NCI-H460 (cell line): Measurements from ENCODE around the gene GPRASP1. TPM values are rescaled to one million over a fixed set of nuclear protein-coding genes. Genes with fewer than 3 reads are reported as not detected.
"Not testable (repeated sequence)": the region's sequence is repeated elsewhere in the genome, so short reads cannot be mapped to it uniquely, and the experiment has no call there.

Experiments used
- DNase-seq: peaks from one replicate; pipeline ENCODE4 v3.0.0-alpha.2; 2016; ENCODE audit warnings: low read depth; ENCODE audit errors: extremely low read depth
- polyA plus RNA-seq: library from polyadenylated mRNA; depleted of rRNA; stranded (reverse); fragments of >200 nt; gene quantifications from 2 replicates; pipeline ENCODE4 v1.2.3, GENCODE V29; 2014; cell fraction: nucleus; rRNA removed
- total RNA-seq: library from RNA; depleted of rRNA; stranded (reverse); fragments of >200 nt; shearing (Covaris generic); gene quantifications from 2 replicates; pipeline ENCODE4 v1.2.3, GENCODE V29; 2014; rRNA removed

The GPRASP1 gene, protein sequence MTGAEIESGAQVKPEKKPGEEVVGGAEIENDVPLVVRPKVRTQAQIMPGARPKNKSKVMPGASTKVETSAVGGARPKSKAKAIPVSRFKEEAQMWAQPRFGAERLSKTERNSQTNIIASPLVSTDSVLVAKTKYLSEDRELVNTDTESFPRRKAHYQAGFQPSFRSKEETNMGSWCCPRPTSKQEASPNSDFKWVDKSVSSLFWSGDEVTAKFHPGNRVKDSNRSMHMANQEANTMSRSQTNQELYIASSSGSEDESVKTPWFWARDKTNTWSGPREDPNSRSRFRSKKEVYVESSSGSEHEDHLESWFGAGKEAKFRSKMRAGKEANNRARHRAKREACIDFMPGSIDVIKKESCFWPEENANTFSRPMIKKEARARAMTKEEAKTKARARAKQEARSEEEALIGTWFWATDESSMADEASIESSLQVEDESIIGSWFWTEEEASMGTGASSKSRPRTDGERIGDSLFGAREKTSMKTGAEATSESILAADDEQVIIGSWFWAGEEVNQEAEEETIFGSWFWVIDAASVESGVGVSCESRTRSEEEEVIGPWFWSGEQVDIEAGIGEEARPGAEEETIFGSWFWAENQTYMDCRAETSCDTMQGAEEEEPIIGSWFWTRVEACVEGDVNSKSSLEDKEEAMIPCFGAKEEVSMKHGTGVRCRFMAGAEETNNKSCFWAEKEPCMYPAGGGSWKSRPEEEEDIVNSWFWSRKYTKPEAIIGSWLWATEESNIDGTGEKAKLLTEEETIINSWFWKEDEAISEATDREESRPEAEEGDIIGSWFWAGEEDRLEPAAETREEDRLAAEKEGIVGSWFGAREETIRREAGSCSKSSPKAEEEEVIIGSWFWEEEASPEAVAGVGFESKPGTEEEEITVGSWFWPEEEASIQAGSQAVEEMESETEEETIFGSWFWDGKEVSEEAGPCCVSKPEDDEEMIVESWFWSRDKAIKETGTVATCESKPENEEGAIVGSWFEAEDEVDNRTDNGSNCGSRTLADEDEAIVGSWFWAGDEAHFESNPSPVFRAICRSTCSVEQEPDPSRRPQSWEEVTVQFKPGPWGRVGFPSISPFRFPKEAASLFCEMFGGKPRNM (N-terminal part only)
- 0.94 and 2.2 TPM in 2 replicates for total RNA-seq
- polyA plus RNA-seq, result 1.7 and 3.2 TPM in 2 replicates

DNA sequence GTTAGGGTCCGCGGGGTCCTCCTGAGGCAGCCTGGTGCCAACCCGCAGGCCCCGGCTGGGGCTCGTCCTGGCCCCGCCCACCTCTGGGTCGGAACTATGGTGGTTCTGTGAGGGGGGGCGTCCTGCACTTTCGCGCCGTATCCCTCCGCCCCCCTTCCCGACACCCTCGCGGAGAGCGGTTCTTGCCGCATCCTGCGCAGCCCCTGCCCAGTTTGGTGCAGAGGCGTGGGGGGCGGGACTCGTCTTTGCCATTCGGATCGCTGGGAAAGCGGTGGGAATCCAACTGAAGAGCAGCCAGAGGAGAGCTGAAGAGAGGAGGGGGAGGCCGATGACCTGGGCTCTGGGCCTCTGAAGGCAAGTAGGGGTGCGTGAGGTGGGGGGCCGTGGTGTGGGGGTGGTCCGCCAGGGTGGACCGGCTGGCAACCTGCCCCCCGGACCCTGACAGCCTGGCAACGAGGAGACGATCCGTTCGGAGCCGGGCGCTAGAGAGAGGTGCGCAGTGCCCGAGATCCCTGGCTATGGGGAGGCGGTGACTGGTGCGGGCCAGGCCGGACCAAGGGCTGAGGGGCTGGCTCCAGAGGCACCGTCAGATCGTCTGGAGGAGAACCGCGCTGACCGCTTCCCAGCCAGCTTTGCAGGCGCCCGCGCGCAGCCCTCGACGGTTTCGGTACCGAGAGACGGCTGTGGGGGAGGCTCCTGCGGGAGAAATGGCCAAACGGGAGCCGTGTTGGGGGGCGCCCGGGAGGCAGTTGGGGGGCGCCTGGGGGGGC is at the start of gene GPRASP1:
Gene GPRASP1 (plus strand): TSS at position 242 of the 770 bp plus-strand sequence. CDS start 2,431 bp downstream, outside the sequence.
- no peak for DNase-seq

DNA sequence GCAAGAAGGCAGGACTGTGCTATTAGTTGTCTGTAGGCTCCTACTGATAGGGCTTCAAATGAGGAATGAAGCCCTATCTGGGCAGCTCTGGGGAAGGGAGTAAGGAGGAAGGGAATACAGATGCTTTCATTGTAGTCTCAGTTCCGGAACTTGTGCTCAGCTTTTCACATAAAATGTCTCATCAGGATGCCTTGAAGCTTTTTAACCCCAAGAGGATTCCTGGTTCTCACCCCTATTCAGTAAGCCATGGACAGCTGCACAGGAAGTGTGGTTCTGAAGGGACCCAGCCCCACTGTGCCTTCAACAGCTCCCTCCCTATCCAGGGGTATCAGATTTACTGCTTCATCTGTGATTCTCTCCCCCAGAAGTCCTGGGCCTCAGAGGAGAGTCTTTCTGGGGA is 47.0 kb upstream of the GPRASP1 start:
- DNase-seq, result no peak

DNA sequence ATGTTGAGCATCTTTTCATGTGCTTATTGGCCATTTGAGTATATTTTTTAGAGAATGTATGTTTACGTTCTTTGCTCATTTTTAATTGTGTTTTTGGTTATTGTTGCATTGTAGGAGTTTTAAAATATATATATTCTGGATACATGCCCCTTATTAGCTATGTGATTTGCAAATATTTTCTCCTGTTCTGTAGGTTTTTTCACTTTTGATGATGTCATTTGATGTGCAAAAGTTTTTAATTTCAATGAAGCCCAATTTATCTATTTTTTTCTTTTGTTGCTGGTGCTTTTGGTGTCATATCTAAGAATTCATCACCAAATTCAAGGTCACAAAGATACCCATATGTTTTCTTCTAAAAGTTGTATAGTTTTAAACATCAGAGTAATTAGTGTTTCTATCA is 45.2 kb upstream of the GPRASP1 start:
- DNase-seq, result no peak

DNA sequence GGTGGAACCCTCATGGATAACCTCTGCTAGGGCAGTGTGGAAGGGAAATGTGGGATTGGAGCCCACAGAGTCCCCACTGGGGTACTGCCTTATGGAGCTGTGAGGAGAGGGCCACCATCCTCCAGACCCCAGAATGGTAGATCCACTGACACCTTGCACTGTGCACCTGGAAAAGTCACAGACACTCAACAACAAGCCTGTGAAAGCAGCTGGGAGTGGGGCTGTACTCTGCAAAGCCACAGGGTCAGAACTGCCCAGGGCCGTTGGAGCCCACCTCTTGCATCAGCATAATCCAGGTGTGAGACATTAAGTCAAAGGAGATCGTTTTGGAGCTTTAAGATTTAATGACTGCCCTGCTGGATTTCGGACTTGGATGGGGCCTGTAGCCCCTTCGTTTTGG is 40.4 kb upstream of the GPRASP1 start:
- no peak for DNase-seq

DNA sequence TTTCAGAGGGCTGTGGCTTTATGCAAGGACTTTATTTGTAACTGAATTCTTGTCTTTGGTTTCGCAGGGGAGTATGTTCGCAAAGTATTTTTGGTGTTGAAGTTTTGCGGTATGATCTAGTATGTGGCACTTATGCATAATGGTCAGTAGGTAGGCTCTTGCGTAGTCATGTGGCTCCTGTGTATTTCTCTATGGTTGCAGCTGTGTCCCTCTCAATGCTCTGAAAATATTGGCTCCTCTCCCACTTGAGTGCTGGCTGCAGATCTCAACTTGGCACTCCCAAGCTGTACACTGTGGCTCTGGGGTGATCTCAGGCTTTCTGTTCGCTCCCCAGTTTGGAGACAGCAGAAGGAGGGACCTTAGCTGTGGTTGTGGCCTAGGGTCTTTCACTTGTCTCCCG is 27.2 kb upstream of the GPRASP1 start:
- no peak for DNase-seq

DNA sequence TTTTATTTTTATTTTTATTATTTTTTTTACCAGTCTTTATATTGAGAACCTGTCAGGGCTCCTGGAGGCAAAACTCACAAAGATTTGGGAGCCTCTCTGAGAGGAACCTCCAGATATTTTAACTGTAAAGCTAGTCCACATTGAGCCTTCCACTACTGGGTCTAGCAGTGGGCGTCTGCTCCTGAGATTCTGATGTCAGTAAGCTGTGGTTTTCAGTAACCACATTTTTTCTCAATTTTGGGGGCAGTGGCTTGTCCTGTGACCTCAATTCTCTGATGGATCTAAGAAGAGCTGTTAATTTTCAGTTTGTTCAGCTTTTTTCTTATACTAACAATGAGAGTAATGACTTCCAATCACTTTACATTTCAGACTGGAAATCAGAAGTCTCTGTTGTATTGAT is 23.6 kb upstream of the GPRASP1 start:
- DNase-seq, result no peak

DNA sequence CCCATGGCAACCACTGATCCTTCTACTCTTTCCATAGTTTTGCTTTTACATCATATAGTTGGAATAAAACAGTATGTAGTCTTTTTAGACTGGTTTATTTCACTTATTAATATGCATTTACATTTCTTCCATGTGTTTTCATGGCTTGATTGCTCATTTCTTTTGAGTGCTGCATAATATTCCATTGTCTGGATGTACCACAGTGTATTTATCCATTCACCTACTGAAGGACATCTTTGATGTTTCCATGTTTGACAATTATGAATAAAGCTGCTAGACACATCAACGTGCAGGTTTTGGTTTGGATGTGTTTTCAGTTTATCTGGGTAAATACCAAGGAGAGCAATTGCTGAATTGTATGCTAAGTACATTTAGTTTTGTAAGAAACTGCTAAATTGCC is 13.7 kb upstream of the GPRASP1 start:
- DNase-seq, result no peak

DNA sequence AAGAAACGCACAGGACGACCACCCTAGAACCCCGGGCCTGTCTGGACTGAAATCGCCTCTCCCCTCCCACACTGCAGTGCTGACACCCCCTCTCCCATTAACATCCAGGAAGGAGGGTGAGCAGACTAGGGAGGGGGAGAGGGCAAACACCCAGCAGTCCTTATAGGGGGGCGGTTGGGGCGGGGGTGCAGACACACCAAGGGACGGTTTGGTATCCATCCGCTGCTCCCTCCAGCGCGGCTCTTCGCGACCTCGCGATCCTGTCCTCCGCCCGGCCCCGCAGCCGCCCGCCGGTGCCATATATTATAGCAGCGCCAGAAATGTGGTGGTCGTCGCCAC is 411 bp upstream of the GPRASP1 start:
- DNase-seq, result no peak

DNA sequence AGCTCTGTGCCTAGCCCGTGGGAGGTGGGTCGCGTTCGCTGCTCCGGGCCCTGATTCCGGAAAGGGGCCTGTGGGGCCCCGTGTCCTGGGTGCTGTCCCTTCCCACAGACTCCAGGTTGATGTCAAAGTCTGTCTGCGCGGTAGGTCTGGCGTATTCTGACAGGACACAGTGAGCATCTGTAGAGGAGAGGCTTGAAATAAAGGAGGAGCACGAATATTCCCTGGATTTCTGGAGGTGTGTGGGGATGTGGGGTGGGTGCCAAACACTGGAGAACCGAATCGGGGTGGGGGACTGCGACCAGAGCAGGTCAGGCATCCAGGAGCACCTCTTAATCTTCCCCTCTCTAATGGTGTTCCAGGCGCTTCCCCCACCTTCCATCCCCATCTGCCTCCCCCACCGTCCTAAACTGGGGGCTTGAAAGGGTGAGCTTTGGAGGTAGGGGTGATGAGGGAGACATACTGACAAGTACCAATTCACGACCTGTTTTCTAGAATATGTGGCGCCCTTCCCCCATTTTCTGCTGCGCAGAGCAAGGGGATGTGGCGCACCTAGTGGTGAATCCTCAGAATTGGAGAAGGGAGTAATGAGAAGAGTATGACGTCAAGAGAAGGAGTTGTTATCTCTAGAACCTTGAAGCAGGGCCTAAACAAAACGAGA is 877 bp downstream of the GPRASP1 start:
- no peak for DNase-seq

DNA sequence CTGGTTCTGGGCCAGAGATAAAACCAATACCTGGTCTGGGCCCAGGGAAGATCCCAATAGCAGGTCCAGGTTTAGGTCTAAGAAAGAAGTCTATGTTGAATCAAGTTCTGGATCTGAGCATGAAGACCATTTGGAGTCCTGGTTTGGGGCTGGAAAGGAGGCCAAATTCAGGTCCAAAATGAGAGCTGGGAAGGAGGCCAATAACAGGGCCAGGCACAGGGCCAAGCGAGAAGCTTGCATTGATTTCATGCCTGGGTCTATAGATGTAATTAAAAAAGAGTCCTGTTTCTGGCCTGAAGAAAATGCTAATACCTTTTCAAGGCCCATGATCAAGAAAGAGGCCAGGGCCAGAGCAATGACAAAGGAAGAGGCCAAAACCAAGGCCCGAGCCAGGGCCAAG is 3.4 kb downstream of the GPRASP1 start:
- DNase-seq, result no peak

DNA sequence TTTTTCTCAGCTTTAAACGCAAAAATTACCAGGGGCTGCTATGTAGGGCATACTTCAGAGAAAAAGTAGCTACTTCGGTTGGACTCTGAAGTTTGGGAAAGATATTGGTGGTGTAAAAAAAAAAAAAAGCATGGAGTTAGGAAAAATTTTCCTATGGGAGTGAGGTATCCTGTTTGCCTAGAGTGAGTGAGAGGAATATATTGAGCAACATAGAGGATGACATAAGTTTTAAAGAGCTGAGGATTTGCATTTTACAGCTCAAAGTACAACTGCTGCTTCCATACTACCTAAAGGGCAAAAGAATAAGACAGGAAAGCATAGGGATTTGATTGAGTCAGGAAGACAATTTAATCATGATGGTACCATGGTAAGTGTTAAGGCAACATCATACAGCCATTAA is 7.3 kb downstream of the GPRASP1 start:
- DNase-seq, result no peak

DNA sequence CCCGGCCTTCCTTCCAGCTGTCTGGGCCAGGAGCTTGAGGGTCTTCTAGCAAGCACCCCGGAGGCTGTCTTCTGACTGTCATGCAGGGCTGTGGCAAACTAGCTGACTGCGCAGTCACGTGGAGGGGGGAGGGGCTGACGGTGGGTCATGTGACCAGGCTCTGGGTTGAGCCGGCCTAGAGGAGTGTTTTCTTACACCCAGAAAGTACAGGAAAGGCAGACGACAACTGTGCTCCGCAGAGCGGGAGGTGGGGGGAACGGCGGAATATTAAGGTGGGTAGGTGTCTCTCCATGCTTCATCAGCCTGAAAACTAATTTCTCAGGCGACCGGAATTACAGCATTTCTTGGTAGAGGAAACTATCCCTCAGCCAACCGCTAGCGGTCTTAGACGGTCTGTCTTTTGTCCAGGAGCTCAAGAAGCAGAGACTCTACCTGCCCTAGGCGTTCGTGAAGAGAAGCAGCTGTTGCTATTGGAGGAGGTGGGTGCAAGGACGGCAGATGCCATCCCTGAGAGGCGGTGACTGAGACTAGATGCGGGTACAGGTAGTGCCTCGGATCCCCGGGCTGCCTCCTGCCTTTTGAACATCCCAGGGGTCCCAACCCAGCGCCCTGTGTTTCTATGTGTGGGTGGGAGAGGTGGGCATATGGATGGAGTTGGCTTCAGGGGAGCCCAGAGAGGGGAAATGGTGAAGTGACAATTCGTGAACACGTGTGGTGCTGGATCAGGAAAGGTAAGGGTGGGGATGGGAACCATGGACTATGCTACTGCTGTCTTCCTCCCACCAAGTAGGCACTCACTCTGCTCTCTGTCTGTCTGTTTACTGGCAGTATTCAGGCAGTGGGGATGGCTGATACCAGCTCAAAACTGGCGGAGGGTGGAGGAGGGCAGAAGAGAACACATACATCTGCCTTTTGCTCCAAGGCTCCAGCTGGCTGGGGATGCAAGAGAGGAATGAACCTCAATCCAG is 8.8 kb downstream of the GPRASP1 start:
- DNase-seq, result peak; percentile 62

DNA sequence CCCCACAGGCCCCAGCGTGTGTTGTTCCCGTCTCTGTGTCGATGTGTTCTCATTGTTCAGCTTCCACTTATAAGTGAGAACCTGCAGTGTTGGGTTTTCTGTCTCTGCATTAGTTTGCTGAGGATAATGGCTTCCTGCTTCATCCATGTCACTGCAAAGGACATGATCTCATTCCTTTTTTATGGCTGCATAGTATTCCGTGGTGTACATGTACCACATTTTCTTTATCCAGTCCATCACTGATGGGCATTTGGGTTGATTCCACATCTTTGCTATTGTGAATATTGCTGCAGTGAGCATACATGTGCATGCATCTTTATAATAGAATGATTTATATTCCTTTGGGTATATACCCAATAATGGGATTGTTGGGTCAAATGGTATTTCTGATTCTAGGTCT is 12.5 kb downstream of the GPRASP1 start:
- DNase-seq, result not testable (repeated sequence)

DNA sequence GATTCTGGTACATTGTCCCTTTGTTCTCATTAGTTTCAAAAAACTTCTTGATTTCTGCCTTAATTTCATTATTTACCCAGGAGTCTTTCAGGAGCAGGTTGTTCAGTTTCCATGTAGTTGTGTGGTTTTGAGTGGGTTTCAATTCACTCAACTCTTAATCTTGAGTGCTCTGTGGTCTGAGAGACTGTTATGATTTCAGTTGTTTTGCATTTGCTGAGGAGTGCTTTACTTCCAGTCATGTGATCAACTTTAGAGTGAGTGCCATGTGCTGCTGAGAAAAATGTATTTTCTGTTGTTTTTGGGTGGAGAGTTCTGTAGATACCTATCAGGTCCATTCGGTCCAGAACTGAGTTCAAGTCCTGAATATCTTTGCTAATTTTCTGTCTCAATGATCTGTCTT is 15.8 kb downstream of the GPRASP1 start:
- not testable (repeated sequence) for DNase-seq

DNA sequence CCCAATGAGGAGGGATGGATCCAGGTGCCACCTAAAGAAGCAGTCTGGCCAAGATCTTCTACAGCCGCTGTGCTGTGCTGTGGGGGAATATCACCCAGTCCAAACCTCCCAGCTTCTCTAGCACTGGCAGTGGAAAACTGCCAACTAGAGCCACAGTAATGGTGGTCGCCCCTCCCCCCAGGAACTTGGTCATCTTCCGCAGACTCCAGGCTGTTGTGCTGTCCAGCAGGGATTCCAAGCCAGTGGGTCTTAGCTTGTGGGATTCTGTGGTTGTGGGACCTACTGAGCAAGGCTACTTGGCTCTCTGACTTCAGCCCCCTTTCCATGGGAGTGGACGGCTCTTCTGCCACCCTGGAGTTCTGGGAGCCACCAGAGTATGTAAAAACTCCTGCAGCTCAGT is 18.2 kb downstream of the GPRASP1 start:
- DNase-seq, result no peak

DNA sequence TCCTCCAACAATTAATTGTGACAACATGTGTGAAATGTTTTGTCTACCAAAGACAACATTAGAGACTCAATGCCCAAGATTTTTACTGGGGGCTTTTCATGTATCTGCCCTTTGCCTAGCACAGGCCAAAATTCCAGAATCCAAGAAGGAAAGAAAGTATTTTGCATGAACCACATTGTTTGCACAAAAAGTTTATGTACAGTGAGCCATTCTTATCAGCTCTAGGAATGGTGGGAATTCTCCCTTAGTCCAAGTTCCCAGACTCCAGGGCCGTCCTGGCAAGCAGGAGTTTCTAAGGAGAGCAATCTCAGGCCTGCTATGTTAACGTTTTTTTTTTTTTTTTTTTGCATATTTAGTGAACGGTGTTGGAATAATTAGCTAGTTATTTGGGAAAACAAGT is 21.6 kb downstream of the GPRASP1 start:
- no peak for DNase-seq

DNA sequence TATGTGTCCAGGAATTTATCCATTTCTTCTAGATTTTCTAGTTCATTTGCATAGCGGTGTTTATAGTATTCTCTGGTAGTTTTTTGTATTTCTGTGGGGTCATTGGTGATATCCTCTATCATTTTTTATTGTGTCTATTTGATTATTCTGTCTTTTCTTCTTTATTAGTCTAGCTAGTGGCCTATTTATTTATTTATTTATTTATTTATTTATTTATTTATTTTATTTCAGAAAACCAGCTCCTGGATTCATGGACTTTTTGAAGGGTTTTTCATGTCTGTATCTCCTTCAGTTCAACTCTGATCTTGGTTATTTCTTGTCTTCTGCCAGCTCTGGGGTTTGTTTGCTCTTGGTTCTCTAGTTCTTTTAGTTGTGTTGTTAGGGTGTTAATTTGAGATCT is 26.2 kb downstream of the GPRASP1 start:
- DNase-seq, result not testable (repeated sequence)

DNA sequence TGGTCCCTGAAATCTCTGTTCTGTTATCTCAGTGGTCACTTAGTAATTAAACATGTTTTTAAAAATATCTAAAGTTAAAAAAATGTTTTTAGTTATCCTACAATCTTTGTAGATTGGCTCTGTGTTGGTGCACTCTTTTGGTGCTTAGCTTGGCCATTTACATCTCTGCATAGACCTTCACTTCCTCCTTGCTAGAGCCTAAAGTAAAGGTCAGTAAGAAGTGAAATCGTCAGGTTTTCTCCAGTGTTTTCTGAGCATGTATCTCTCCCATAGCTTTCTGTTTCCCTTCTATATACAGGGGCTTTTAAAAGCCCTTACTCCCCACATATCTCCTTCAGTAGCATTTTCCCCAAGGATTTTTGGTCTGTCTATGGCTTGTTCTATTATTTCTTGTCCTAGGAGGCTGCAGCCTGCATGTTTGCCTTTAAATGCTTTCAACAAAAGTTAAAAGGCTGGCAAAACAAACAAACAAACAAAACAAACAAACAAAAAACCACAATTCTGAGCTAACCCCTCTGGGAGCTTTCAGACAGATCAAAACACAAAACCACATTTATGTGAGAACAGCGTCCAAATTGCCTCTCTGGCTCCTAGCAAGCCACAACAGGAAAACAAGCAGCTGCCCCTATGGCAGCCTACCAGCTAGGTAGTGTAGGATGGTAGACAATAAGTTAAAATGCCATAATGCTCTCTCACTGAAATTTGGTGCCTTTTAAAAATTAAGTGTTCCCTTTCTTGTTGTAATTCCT is 33.7 kb downstream of the GPRASP1 start:
- DNase-seq, result no peak
